ENCODE measurements around the gene PEAK1. TPM values are rescaled to one million over a fixed set of nuclear protein-coding genes. Genes with fewer than 3 reads are reported as not detected.

Gene PEAK1
- total and polyA plus RNA-seq, 9 of the 15 experiments (the other 6 are each of a cell fraction or from before 2014, with no cell fraction given): 0.99 to 22.4 (median 10.8) TPM

GRCh38 chr15:77398927-77399326 lies 21.0 kb downstream of the PEAK1 start:
- Histone ChIP-seq H3K4me2 (ENCODE audit: insufficient read depth, low read length) (no peak overlapping the region), H3K79me2 (ENCODE audit: control insufficient read depth, insufficient read depth, low read length) (peaks cover 50% of the 10 kb centered on the region), H3K9me3 (replicated peaks; ENCODE audit: control insufficient read depth, insufficient read depth, low read depth, low read length) (0 out of 2 replicates have a peak, but pooled peaks cover 2% of the 10 kb centered on the region), H4K20me1 (replicated peaks; ENCODE audit: control insufficient read depth, insufficient read depth, low read length) (no peaks in the 10 kb centered on the region), H3K36me3 (ENCODE audit: control insufficient read depth, insufficient read depth, low read length) (no peaks in the 10 kb centered on the region), H2AFZ (ENCODE audit: low read depth, low read length) (no peak overlapping the region), H3K9me1 (ENCODE audit: control insufficient read depth, insufficient read depth, low read length) (no peaks in the 10 kb centered on the region), H3K9ac (ENCODE audit: insufficient read depth in 1 of 2, low read depth in 2 of 2, low read length in 2 of 2) (no peak overlapping the region), H3K4me3 (no peak overlapping the region), H3K27ac (ENCODE audit: extremely low read depth, low read depth, low read length) (no peak overlapping the region), H3K27me3 (ENCODE audit: control insufficient read depth in 2 of 2, insufficient read depth in 2 of 2, low read length in 2 of 2) (no peaks in the 10 kb centered on the region), H3K4me1 (replicated peaks in 1 of 2; ENCODE audit: control insufficient read depth in 2 of 2, insufficient read depth in 2 of 2, low read length in 2 of 2) (no peaks in the 10 kb centered on the region; a peak in 2 of 5 replicates)
- POLR2A ChIA-PET: interaction anchor here (0.7 to 1.2 kb wide), 2 partner anchors 20 to 136 kb away, joined by 4 read pairs; partner anchors contain the start of gene PEAK1
- TF ChIP-seq ZNF785 (CRISPR knock-in tag; IDR thresholded peaks at IDR 0.05) (no peak), HNRNPH1 (optimal IDR thresholded peaks at IDR 0.05; ENCODE audit: low read depth, low read length) (no peak), ZNF282 (CRISPR knock-in tag; IDR thresholded peaks at IDR 0.05) (no peak), ZNF79 (CRISPR knock-in tag; IDR thresholded peaks at IDR 0.05; ENCODE audit: low read depth) (no peak), TSHZ1 (CRISPR knock-in tag; IDR thresholded peaks at IDR 0.05) (no peak), ZNF561 (CRISPR knock-in tag; conservative IDR thresholded peaks at IDR 0.05) (no peak)
- no peak for DNase-seq (ENCODE audit: extremely low read depth in 1 of 4, low spot score in 3 of 4)
- FAIRE-seq: no peak
- no peak for ATAC-seq
- CTCF ChIA-PET (ENCODE audit: low intra/inter-chr PET ratio): no interaction called here
- intact Hi-C loops (cut with micrococcal nuclease) (no loop called here), in situ Hi-C loops (cut with MboI) (no loop called here)
- WGBS (ENCODE audit: insufficient coverage, low coverage, missing lambda C conversion rate): 93% methylated on average over 1 of the region's 1 CpG
- BruUV-seq (replicated peaks): no TSS peak

All from K562 (cell line).